Neuronal stem cell (in vitro differentiated cells): ENCODE results near the gene APBB2.

Experiments
- DNase-seq: peaks from one replicate; pipeline ENCODE4 v3.0.0-alpha.2; 2013; ENCODE audit warnings: low spot score
- H2AFZ ChIP-seq: one replicate; pipeline ENCODE4 v1.6.1; 2013; ENCODE audit warnings: mild to moderate bottlenecking, low read length, inconsistent platforms
- H2AK5ac ChIP-seq: 2 replicates; pipeline ENCODE4 v1.6.1; 2013; ENCODE audit warnings: low read depth, mild to moderate bottlenecking, inconsistent platforms, low read length, moderate library complexity, mixed read lengths
- H2BK120ac ChIP-seq: 2 replicates; pipeline ENCODE4 v1.6.1; 2013; ENCODE audit warnings: low read depth, mild to moderate bottlenecking, inconsistent platforms, low read length, moderate library complexity, mixed read lengths
- H2BK12ac ChIP-seq: one replicate; pipeline ENCODE4 v1.6.1; 2013; ENCODE audit warnings: low read length, inconsistent platforms
- H2BK15ac ChIP-seq: 2 replicates; pipeline ENCODE4 v1.6.1; 2013; ENCODE audit warnings: mild to moderate bottlenecking, low read length, inconsistent platforms, mixed read lengths
- H2BK5ac ChIP-seq: one replicate; pipeline ENCODE4 v1.6.1; 2013; ENCODE audit warnings: inconsistent platforms, mild to moderate bottlenecking, low read length, moderate library complexity
- H3K14ac ChIP-seq: one replicate; pipeline ENCODE4 v1.6.1; 2013; ENCODE audit warnings: low read length, inconsistent platforms
- H3K18ac ChIP-seq: 2 replicates; pipeline ENCODE4 v1.6.1; 2013; ENCODE audit warnings: low read length, inconsistent platforms
- H3K23ac ChIP-seq: 2 replicates; pipeline ENCODE4 v1.6.1; 2013; ENCODE audit warnings: low read depth, mild to moderate bottlenecking, mixed read lengths, low read length, inconsistent platforms; ENCODE audit not compliant: poor library complexity
- H3K27ac ChIP-seq: replicated peaks from 3 replicates; pipeline ENCODE4 v1.5.1; 2013; ENCODE audit warnings: low read length, inconsistent platforms
- H3K27me3 ChIP-seq, 3 experiments: 2 replicates each; pipeline ENCODE4 v1.6.1; 2013; ENCODE audit warnings: low read length in 3 of 3, mild to moderate bottlenecking in 2 of 3, inconsistent platforms in 1 of 3, low read depth in 1 of 3, mixed read lengths in 1 of 3, moderate library complexity in 1 of 3; ENCODE audit not compliant: control insufficient read depth in 3 of 3, insufficient read depth in 3 of 3
- H3K36me3 ChIP-seq, 2 donors: replicated peaks in 1 of 2; 2 replicates each; pipeline ENCODE4 v1.6.1; 2013; ENCODE audit warnings: low read length in 2 of 2; ENCODE audit not compliant: control insufficient read depth in 2 of 2, insufficient read depth in 2 of 2
- H3K4ac ChIP-seq: 2 replicates; pipeline ENCODE4 v1.6.1; 2013; ENCODE audit warnings: inconsistent platforms, mild to moderate bottlenecking, low read length, moderate library complexity
- H3K4me1 ChIP-seq, 2 donors: 1 replicate in 1 of 2; 2 replicates in 1 of 2; pipeline ENCODE4 v1.6.1; 2013; ENCODE audit warnings: low read length in 2 of 2, low read depth in 1 of 2; ENCODE audit not compliant: control insufficient read depth in 2 of 2, insufficient read depth in 1 of 2
- H3K4me2 ChIP-seq: one replicate; pipeline ENCODE4 v1.6.1; 2013; ENCODE audit warnings: mild to moderate bottlenecking, low read length, inconsistent platforms; ENCODE audit not compliant: insufficient read depth, poor library complexity, severe bottlenecking
- H3K4me3 ChIP-seq, 2 donors: 2 replicates each; pipeline ENCODE4 v1.5.1; 2013; ENCODE audit warnings: low read length in 2 of 2, mild to moderate bottlenecking in 2 of 2, inconsistent platforms in 1 of 2, moderate library complexity in 1 of 2
- H3K79me1 ChIP-seq: one replicate; pipeline ENCODE4 v1.6.1; 2013; ENCODE audit warnings: low read depth, mild to moderate bottlenecking, inconsistent platforms, low read length, moderate library complexity
- H3K9ac ChIP-seq: one replicate; pipeline ENCODE4 v1.6.1; 2013; ENCODE audit warnings: mild to moderate bottlenecking, low read depth, low read length, inconsistent platforms; ENCODE audit not compliant: poor library complexity
- H3K9me3 ChIP-seq, 2 donors: replicated peaks in 1 of 2; 2 replicates each; pipeline versions ENCODE3 to v1.6.1; 2013; ENCODE audit warnings: low read length in 2 of 2, mild to moderate bottlenecking in 2 of 2, inconsistent platforms in 1 of 2, low read depth in 1 of 2, mixed read lengths in 1 of 2, moderate library complexity in 1 of 2; ENCODE audit not compliant: control insufficient read depth in 2 of 2, insufficient read depth in 1 of 2
- H4K8ac ChIP-seq: one replicate; pipeline ENCODE4 v1.6.1; 2013; ENCODE audit warnings: low read depth, mild to moderate bottlenecking, inconsistent platforms, low read length, moderate library complexity
- H4K91ac ChIP-seq: one replicate; pipeline ENCODE4 v1.6.1; 2013; ENCODE audit warnings: low read length, low read depth, mild to moderate bottlenecking, inconsistent platforms; ENCODE audit not compliant: poor library complexity
- WGBS, 2 donors: extraction: QIAGEN DNeasy Blood & Tissue Kit; methylation state at CpG; one replicate each; pipeline ENCODE4 v1.1.7; 2013; ENCODE audit warnings: missing lambda C conversion rate in 2 of 2, mixed read lengths in 1 of 2; ENCODE audit not compliant: insufficient read length in 2 of 2, insufficient replicate concordance in 1 of 2; ENCODE audit errors: extremely low coverage in 2 of 2; 5-methylcytosine and 5-hydroxymethylcytosine counted together

APBB2 gene

DNA sequence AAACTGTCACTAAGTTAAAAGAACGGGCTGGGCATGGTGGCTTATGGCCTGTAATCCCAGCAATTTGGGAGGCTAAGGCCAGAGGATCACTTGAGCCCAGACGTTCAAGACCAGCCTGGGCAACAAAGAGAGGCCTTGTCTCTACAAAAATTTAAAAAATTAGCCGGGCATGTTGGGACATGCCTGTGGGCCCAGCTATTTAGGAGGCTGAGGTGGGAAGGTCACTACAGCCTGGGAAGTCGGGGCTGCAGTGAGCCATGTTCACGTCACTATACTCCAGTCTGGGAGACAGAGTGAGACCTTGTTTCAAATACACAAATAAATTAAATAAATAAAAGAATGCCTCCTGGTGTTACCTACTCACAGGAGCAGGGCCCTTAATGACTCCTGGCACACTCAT, 69.5 kb downstream of the APBB2 start:
- Histone ChIP-seq H2BK12ac (no peak overlapping the region), H3K36me3 (no peaks in the 10 kb centered on the region), H3K18ac (peak overlapping the region; percentile 38), H3K79me1 (no peaks in the 10 kb centered on the region), H4K8ac (no peak overlapping the region), H3K27ac (peak overlapping the region; percentile 91), H2BK120ac (peak overlapping the region; percentile 73), H3K4ac (no peak overlapping the region), H3K4me2 (no peak overlapping the region), H3K9ac (no peak overlapping the region), H2AK5ac (no peak overlapping the region), H3K4me3 (no peak overlapping the region), H2AFZ (peak overlapping the region; percentile 47), H2BK5ac (no peak overlapping the region), H2BK15ac (no peak overlapping the region), H3K9me3 (no peaks in the 10 kb centered on the region), H3K14ac (no peak overlapping the region), H3K23ac (no peak overlapping the region), H3K4me1 (peaks cover 3 to 16% of the 10 kb centered on the region in 2 donors), H4K91ac (no peak overlapping the region), H3K27me3 (no peaks in the 10 kb centered on the region)
- DNase-seq = no peak
- WGBS, 2 donors = no CpG with 5 or more reads among the region's 5 CpGs

GRCh38 chr4:41144040-41144379, 70.3 kb downstream of the APBB2 start:
- no peak overlapping the region for H4K91ac ChIP-seq
- H2AK5ac ChIP-seq = no peak overlapping the region
- H4K8ac ChIP-seq = no peak overlapping the region
- H3K4me3 ChIP-seq = no peak overlapping the region
- H3K4me1 ChIP-seq = peaks cover 3 to 16% of the 10 kb centered on the region in 2 donors
- no peaks in the 10 kb centered on the region for H3K36me3 ChIP-seq
- WGBS, 2 donors = no CpG with 5 or more reads among the region's 3 CpGs
- H3K14ac ChIP-seq = no peak overlapping the region
- no peak overlapping the region for H2BK120ac ChIP-seq
- no peak overlapping the region for H3K4ac ChIP-seq
- H2BK5ac ChIP-seq = no peak overlapping the region
- no peak overlapping the region for H3K23ac ChIP-seq
- no peak overlapping the region for H3K9ac ChIP-seq
- no peak overlapping the region for H3K18ac ChIP-seq
- H2AFZ ChIP-seq = no peak overlapping the region
- H3K9me3 ChIP-seq = no peaks in the 10 kb centered on the region
- H3K4me2 ChIP-seq = no peak overlapping the region
- DNase-seq = no peak
- H3K27me3 ChIP-seq = no peaks in the 10 kb centered on the region
- H2BK12ac ChIP-seq = no peak overlapping the region
- H2BK15ac ChIP-seq = no peak overlapping the region
- H3K27ac ChIP-seq = no peak overlapping the region
- H3K79me1 ChIP-seq = no peaks in the 10 kb centered on the region

DNA sequence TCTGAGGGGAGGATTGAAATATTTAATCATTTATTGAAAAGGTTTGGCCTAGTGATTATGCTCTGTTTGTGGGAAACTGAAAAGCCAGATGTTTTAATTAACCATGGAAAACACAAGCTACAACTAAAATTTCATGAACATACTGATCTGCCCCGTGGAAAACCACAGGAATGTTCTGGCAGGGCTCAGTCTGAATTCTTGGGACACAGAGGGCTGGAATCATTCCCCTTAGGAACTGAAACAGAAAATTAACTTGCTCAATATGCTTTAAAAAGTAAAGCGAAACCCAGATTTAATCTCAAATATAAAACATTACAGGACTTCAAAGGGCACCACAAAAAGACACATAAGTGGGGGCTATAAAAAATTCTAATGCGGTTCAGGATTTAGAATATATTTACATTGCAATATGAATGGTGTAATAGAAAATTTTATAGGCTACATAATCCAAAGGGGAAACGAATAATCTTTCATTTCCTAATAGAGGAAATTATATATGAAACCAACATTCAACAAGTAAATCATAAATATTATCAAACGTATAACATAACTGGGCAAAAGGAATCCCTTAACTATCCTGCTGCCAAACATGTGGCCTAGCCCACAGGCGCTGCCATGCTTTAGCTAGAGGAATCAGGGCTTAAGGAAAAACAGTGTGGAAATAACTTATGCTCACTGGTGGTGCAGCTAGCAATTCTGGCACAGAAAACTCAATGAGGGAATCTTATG, 70.9 kb downstream of the APBB2 start:
- H3K4me1 ChIP-seq = peaks cover 3 to 16% of the 10 kb centered on the region in 2 donors
- H3K18ac ChIP-seq = no peak overlapping the region
- no peak overlapping the region for H2AFZ ChIP-seq
- H3K36me3 ChIP-seq = no peaks in the 10 kb centered on the region
- no peak overlapping the region for H2BK5ac ChIP-seq
- H3K9ac ChIP-seq = no peak overlapping the region
- no peaks in the 10 kb centered on the region for H3K9me3 ChIP-seq
- H3K27ac ChIP-seq = no peak overlapping the region
- no peaks in the 10 kb centered on the region for H3K79me1 ChIP-seq
- no peak overlapping the region for H3K4me3 ChIP-seq
- H2BK12ac ChIP-seq = no peak overlapping the region
- H2BK120ac ChIP-seq = no peak overlapping the region
- no peak overlapping the region for H3K4ac ChIP-seq
- no peak overlapping the region for H3K23ac ChIP-seq
- no peaks in the 10 kb centered on the region for H3K27me3 ChIP-seq
- H2BK15ac ChIP-seq = no peak overlapping the region
- H4K8ac ChIP-seq = no peak overlapping the region
- no peak overlapping the region for H2AK5ac ChIP-seq
- WGBS, 2 donors = no CpG with 5 or more reads among the region's 6 CpGs
- H3K4me2 ChIP-seq = no peak overlapping the region
- no peak for DNase-seq
- no peak overlapping the region for H3K14ac ChIP-seq
- no peak overlapping the region for H4K91ac ChIP-seq

- H3K4me2 ChIP-seq = no peak overlapping the region
- no peak for DNase-seq
- H3K36me3 ChIP-seq = no peaks in the 10 kb centered on the region
- no CpG with 5 or more reads among the region's 10 CpGs for WGBS, 2 donors
- H2BK12ac ChIP-seq = no peak overlapping the region
- H3K18ac ChIP-seq = no peak overlapping the region
- H3K9me3 ChIP-seq = no peaks in the 10 kb centered on the region
- no peak overlapping the region for H2BK15ac ChIP-seq
- H3K4me1 ChIP-seq = peaks cover 3 to 16% of the 10 kb centered on the region in 2 donors
- H2AK5ac ChIP-seq = no peak overlapping the region
- H3K4ac ChIP-seq = no peak overlapping the region
- no peak overlapping the region for H3K27ac ChIP-seq
- H3K79me1 ChIP-seq = no peaks in the 10 kb centered on the region
- no peak overlapping the region for H2BK120ac ChIP-seq
- H2BK5ac ChIP-seq = no peak overlapping the region
- no peak overlapping the region for H3K23ac ChIP-seq
- H2AFZ ChIP-seq = peak overlapping the region; percentile 1
- no peak overlapping the region for H4K91ac ChIP-seq
- H4K8ac ChIP-seq = no peak overlapping the region
- H3K9ac ChIP-seq = no peak overlapping the region
- no peak overlapping the region for H3K14ac ChIP-seq
- H3K4me3 ChIP-seq = no peak overlapping the region
- H3K27me3 ChIP-seq = no peaks in the 10 kb centered on the region
Observed at GRCh38 chr4:41142376-41143310, 71.7 kb downstream of the APBB2 start.
